Panc1 (cell line): Measurements from ENCODE around the gene USP24. TPM values are rescaled to one million over a fixed set of nuclear protein-coding genes. Genes with fewer than 3 reads are reported as not detected.

Experiments used
- ATAC-seq: fragments of 200-7000 bp; cut with Tn5 transposase; 2 replicates; pipeline ENCODE4 v1.9.1; 2020; ENCODE audit warnings: mild to moderate bottlenecking, moderate library complexity
- BruUV-seq: library from RNA; stranded (reverse); fragments of 400-500 nt; replicated peaks from 2 replicates; lab custom pipeline; 2021; lab: Mats Ljungman, UMichigan
- CTCF ChIA-PET: fragments of 300-600 bp; sonication (Branson Sonifier 250); formaldehyde crosslinking; loops from one replicate; lab custom pipeline; 2022; ENCODE audit warnings: antibody characterized with exemption; lab: Charles Lee
- POLR2A ChIA-PET: fragments of 300-600 bp; sonication (Branson Sonifier 250); formaldehyde crosslinking; loops from one replicate; lab custom pipeline; 2022; ENCODE audit warnings: antibody characterized with exemption; lab: Charles Lee
- DNase-seq: peaks from one replicate; pipeline ENCODE4 v3.0.0-alpha.2; 2010; ENCODE audit warnings: low read depth, low spot score
- H3K27ac ChIP-seq: 2 replicates; pipeline ENCODE4 v1.5.1; 2011; ENCODE audit warnings: mild to moderate bottlenecking, low read length, inconsistent platforms
- H3K27me3 ChIP-seq: fragments of 200-500 bp; sonication (Bioruptor generic); 2 replicates; pipeline ENCODE4 v1.6.0; 2014; ENCODE audit warnings: low read length, inconsistent platforms; ENCODE audit not compliant: control insufficient read depth, insufficient read depth
- H3K36me3 ChIP-seq: fragments of 200-500 bp; sonication (Bioruptor generic); 2 replicates; pipeline ENCODE4 v1.5.1; 2014; ENCODE audit warnings: inconsistent platforms, mild to moderate bottlenecking, low read length, moderate library complexity; ENCODE audit not compliant: control insufficient read depth, insufficient read depth
- H3K4me1 ChIP-seq: 2 replicates; pipeline ENCODE4 v1.5.1; 2011; ENCODE audit warnings: inconsistent platforms, mild to moderate bottlenecking, low read length, moderate library complexity; ENCODE audit not compliant: control insufficient read depth, insufficient read depth
- H3K4me3 ChIP-seq, 2 experiments: 2 replicates each; pipeline ENCODE4 v1.5.1; 2011 to 2012; ENCODE audit warnings: low read depth in 2 of 2, low read length in 2 of 2, mild to moderate bottlenecking in 2 of 2, inconsistent platforms in 1 of 2, moderate library complexity in 1 of 2
- H3K9me3 ChIP-seq: fragments of 200-500 bp; sonication (Bioruptor generic); 2 replicates; pipeline ENCODE4 v1.5.1; 2014; ENCODE audit warnings: low read depth, mild to moderate bottlenecking, inconsistent platforms, low read length, moderate library complexity; ENCODE audit not compliant: control insufficient read depth, insufficient read depth
- CTCF ChIP-seq: fragments of 450-650 bp; IDR thresholded peaks from 2 replicates; pipeline ENCODE4 v1.5.1; 2017; ENCODE audit warnings: mild to moderate bottlenecking
- POLR2AphosphoS5 ChIP-seq: IDR thresholded peaks from 2 replicates; pipeline ENCODE4 v1.6.1; 2012; ENCODE audit warnings: mild to moderate bottlenecking, low read depth, low read length, moderate library complexity
- REST ChIP-seq, 2 experiments: IDR thresholded peaks; 2 replicates each; pipeline ENCODE4 v1.6.1; 2011 to 2012; ENCODE audit warnings: low read depth in 2 of 2, control low read depth in 1 of 2, low read length in 1 of 2, mild to moderate bottlenecking in 1 of 2, moderate library complexity in 1 of 2; ENCODE audit not compliant: insufficient read depth in 1 of 2
- SIN3A ChIP-seq: IDR thresholded peaks from 2 replicates; pipeline ENCODE4 v1.6.1; 2012; ENCODE audit warnings: low read depth, mild to moderate bottlenecking, low read length, moderate library complexity, borderline replicate concordance; ENCODE audit not compliant: insufficient read depth
- TCF7L2 ChIP-seq: IDR thresholded peaks from 2 replicates; pipeline ENCODE4 v1.6.1; 2011; ENCODE audit warnings: mild to moderate bottlenecking, low read depth, low read length, inconsistent platforms
- in situ Hi-C: cut with HindIII; loops from 2 replicates; pipeline ENCODE4 v1.10.0; 2016; ENCODE audit warnings: low sequenced_read_pairs, low pct_unique_long_range_greater_than_20kb
- intact Hi-C: fragments of 100-400 bp; cut with micrococcal nuclease; formaldehyde crosslinking; loops from one replicate; pipeline ENCODE4 v1.10.0; 2022; ENCODE audit not compliant: unreplicated experiment
- total RNA-seq: library from RNA; stranded (reverse); gene quantifications from one replicate; pipeline ENCODE4 v1.2.1, GENCODE V29; 2021; ENCODE audit not compliant: unreplicated experiment

The USP24 gene
- total RNA-seq, 1 experiment from 2014 or later: 52.2 TPM

GRCh38 chr1:55057956-55058298 lies 157.2 kb downstream of the USP24 start:
- intact Hi-C loops: no loop called here
- H3K9me3 ChIP-seq: no peaks in the 10 kb centered on the region
- DNase-seq: no peak

GRCh38 chr1:55057270-55057955 lies 157.8 kb downstream of the USP24 start:
- intact Hi-C loops: no loop called here
- H3K4me3 ChIP-seq: no peak overlapping the region
- BruUV-seq: no TSS peak
- ChIA-PET CTCF (no interaction called here), POLR2A (no interaction called here)
- no peak for DNase-seq
- peak; percentile 24; the same call in 1 of the 2 replicates for ATAC-seq
- H3K36me3 ChIP-seq: no peaks in the 10 kb centered on the region
- H3K4me1 ChIP-seq: no peaks in the 10 kb centered on the region
- TF ChIP-seq POLR2AphosphoS5 (no peak), TCF7L2 (no peak), CTCF (no peak), REST (IDR thresholded peaks at IDR 0.05; ENCODE audit: insufficient read depth in 1 of 2, low read depth in 2 of 2, low read length in 1 of 2) (no peak), SIN3A (no peak)
- no peaks in the 10 kb centered on the region for H3K27me3 ChIP-seq
- in situ Hi-C loops: no loop called here
- H3K9me3 ChIP-seq: no peaks in the 10 kb centered on the region
- no peak overlapping the region for H3K27ac ChIP-seq

More at GRCh38 chr1:55057956-55058298, 157.2 kb downstream of the USP24 start:
- Histone ChIP-seq H3K4me3 (no peak overlapping the region), H3K36me3 (no peaks in the 10 kb centered on the region), H3K4me1 (no peaks in the 10 kb centered on the region), H3K27ac (no peak overlapping the region), H3K27me3 (no peaks in the 10 kb centered on the region)
- in situ Hi-C loops: no loop called here
- CTCF ChIA-PET: no interaction called here
- TF ChIP-seq CTCF (no peak), REST (IDR thresholded peaks at IDR 0.05; ENCODE audit: insufficient read depth in 1 of 2, low read depth in 2 of 2, low read length in 1 of 2) (no peak), TCF7L2 (no peak), POLR2AphosphoS5 (no peak), SIN3A (no peak)
- ATAC-seq: no peak
- POLR2A ChIA-PET: no interaction called here
- no TSS peak for BruUV-seq
